Measurements from ENCODE around the gene PPP2R1B. TPM values are rescaled to one million over a fixed set of nuclear protein-coding genes. Genes with fewer than 3 reads are reported as not detected.

The PPP2R1B gene
- total RNA-seq, 2 experiments from 2014 or later = 34.5 to 39.2 TPM

- Histone ChIP-seq H3K36me3 (ENCODE audit: insufficient read depth, low read length) (peaks cover 25% of the 10 kb centered on the region), H3K4me3 (ENCODE audit: low read length) (no peak overlapping the region), H3K9me3 (ENCODE audit: control insufficient read depth in 1 of 2, insufficient read depth in 1 of 2, low read length in 2 of 2) (no peaks in the 10 kb centered on the region), H3K27me3 (ENCODE audit: control insufficient read depth in 1 of 2, insufficient read depth in 2 of 2, low read length in 2 of 2) (no peaks in the 10 kb centered on the region), H3K27ac (ENCODE audit: low read depth in 1 of 2, low read length in 2 of 2) (no peak overlapping the region), H3K4me1 (ENCODE audit: insufficient read depth, low read length) (no peaks in the 10 kb centered on the region)
- no peak overlapping the region for H3K27ac Mint-ChIP-seq
- no peak overlapping the region for H3K4me3 Mint-ChIP-seq
- H3K36me3 Mint-ChIP-seq (ENCODE audit: low read depth) = peaks cover 73% of the 10 kb centered on the region
- no peaks in the 10 kb centered on the region for H3K4me1 Mint-ChIP-seq (ENCODE audit: low read depth)
- intact Hi-C loops (cut with DNase I, micrococcal nuclease) = no loop called here
- ChIA-PET POLR2A (interaction anchor here (0.6 kb wide), 1 partner anchor 109 kb away, joined by 3 read pairs; no protein-coding TSS in a partner anchor), CTCF (interaction anchor here (1.5 kb wide), 1 partner anchor 16 kb away, joined by 3 read pairs; no protein-coding TSS in a partner anchor)
- H3K27me3 Mint-ChIP-seq = no peaks in the 10 kb centered on the region
- DNase-seq (no peak), ATAC-seq (ENCODE audit: poor library complexity) (no peak)
- TF ChIP-seq CTCF (IDR thresholded peaks at IDR 0.05) = no peak
- H3K9me3 Mint-ChIP-seq = no peaks in the 10 kb centered on the region
Measured at GRCh38 chr11:111714522-111714921, 51.7 kb downstream of the PPP2R1B start.

GRCh38 chr11:111707691-111708067 lies 58.5 kb downstream of the PPP2R1B start:
- intact Hi-C loops (cut with DNase I, micrococcal nuclease) = no loop called here
- Histone ChIP-seq H3K27ac (ENCODE audit: low read depth in 1 of 2, low read length in 2 of 2) (no peak overlapping the region), H3K9me3 (ENCODE audit: control insufficient read depth in 1 of 2, insufficient read depth in 1 of 2, low read length in 2 of 2) (no peaks in the 10 kb centered on the region), H3K27me3 (ENCODE audit: control insufficient read depth in 1 of 2, insufficient read depth in 2 of 2, low read length in 2 of 2) (no peaks in the 10 kb centered on the region), H3K4me3 (ENCODE audit: low read length) (no peak overlapping the region), H3K4me1 (ENCODE audit: insufficient read depth, low read length) (no peaks in the 10 kb centered on the region), H3K36me3 (ENCODE audit: insufficient read depth, low read length) (peaks cover 50% of the 10 kb centered on the region)
- H3K27me3 Mint-ChIP-seq = no peaks in the 10 kb centered on the region
- H3K27ac Mint-ChIP-seq = no peak overlapping the region
- peaks cover 75% of the 10 kb centered on the region for H3K36me3 Mint-ChIP-seq (ENCODE audit: low read depth)
- POLR2A ChIA-PET = no interaction called here
- CTCF ChIA-PET = no interaction called here
- no peak for TF ChIP-seq CTCF (IDR thresholded peaks at IDR 0.05)
- H3K9me3 Mint-ChIP-seq = no peaks in the 10 kb centered on the region
- H3K4me1 Mint-ChIP-seq (ENCODE audit: low read depth) = no peaks in the 10 kb centered on the region
- H3K4me3 Mint-ChIP-seq = no peak overlapping the region
- DNase-seq = no peak
- ATAC-seq (ENCODE audit: poor library complexity) = no peak

GRCh38 chr11:111707039-111707690 lies 59.0 kb downstream of the PPP2R1B start:
- H3K9me3 Mint-ChIP-seq = no peaks in the 10 kb centered on the region
- Histone ChIP-seq H3K36me3 (ENCODE audit: insufficient read depth, low read length) (peaks cover 48% of the 10 kb centered on the region), H3K9me3 (ENCODE audit: control insufficient read depth in 1 of 2, insufficient read depth in 1 of 2, low read length in 2 of 2) (no peaks in the 10 kb centered on the region), H3K27ac (ENCODE audit: low read depth in 1 of 2, low read length in 2 of 2) (no peak overlapping the region), H3K27me3 (ENCODE audit: control insufficient read depth in 1 of 2, insufficient read depth in 2 of 2, low read length in 2 of 2) (no peaks in the 10 kb centered on the region), H3K4me3 (ENCODE audit: low read length) (no peak overlapping the region), H3K4me1 (ENCODE audit: insufficient read depth, low read length) (no peaks in the 10 kb centered on the region)
- H3K27me3 Mint-ChIP-seq = no peaks in the 10 kb centered on the region
- CTCF ChIA-PET = no interaction called here
- H3K4me1 Mint-ChIP-seq (ENCODE audit: low read depth) = no peaks in the 10 kb centered on the region
- H3K36me3 Mint-ChIP-seq (ENCODE audit: low read depth) = peaks cover 74% of the 10 kb centered on the region
- POLR2A ChIA-PET = no interaction called here
- H3K4me3 Mint-ChIP-seq = no peak overlapping the region
- no peak overlapping the region for H3K27ac Mint-ChIP-seq
- no peak for ATAC-seq (ENCODE audit: poor library complexity)
- intact Hi-C loops (cut with DNase I, micrococcal nuclease) = no loop called here
- no peak for DNase-seq
- TF ChIP-seq CTCF (IDR thresholded peaks at IDR 0.05) = no peak

All from CD4-positive, alpha-beta T cell (primary cell).